GM18498 (cell line): ENCODE measurements around the gene MRC2.

ENCODE experiments used
- ATAC-seq: cut with Tn5 transposase; IDR thresholded peaks from one replicate; pipeline ENCODE4 v1.9.1; 2021; ENCODE audit warnings: mild to moderate bottlenecking, moderate library complexity; ENCODE audit not compliant: unreplicated experiment

Gene MRC2

DNA sequence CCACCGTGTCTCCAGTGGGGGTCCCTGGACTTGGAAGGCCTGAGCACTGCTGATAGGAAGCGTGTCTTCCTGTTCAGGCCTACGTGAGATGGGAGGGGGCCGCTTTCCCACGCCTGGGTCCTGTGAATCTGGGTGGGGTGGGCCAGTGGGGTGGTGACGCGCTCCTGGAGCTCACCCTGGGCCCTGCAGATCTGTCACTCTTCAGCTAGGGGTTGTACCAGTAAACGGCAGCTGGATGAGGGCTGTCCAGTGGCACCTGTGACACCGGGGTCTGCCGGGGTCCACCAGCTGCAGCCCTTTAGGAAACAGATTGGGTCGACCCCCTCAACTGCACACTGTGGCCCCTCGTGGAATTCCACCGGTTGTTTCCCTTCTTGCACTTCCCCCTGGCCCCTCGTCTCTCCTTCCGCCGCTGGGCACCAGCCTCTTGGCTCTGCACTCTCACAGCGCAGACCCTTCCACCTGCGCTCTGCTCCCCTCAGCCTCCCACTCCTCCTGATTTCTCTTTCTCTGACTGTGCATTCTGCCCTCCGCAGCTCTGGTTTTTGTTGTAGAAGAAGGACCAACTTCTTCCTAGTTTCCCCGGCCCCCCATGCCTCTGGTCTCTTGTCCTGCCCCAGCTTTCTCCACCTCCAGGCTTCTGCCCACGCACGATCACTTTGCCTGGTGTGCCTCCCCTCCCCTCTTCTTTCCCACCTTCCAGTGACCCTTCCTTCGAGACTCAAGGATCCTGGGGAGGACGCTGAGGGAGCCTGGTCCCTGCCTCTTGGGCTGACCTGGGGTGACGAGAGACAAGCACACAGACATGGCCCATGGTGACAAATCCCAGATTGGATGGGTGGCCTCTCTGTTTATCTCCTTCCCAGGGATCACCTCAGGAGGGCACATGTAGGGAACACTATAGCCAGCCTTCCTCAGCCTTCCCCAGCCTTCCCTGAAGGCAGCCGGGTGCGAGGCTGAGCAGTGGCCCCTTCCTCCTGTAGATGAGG, 4.8 kb downstream of the MRC2 start:
- ATAC-seq, result no peak

DNA sequence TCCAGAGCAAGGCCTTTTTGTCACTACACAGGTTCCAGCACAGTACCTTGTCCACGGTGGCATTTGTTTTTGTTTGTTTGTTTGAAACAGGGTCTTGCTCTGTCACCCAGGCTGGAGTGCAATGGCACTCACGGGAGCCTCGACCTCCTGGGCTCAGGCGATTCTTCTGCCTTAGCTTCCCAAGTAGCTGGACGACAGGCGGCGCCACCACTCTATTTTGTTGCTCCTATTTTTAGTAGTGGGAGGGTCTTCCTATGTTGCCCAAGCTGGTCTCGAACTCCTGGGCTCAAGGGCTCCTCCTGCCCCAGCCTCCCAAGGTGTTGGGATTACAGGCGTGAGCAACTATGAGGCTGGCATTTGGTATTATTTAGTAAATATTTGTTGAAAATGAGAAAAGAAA, 10.3 kb downstream of the MRC2 start:
- ATAC-seq, result no peak

GRCh38 chr17:62641153-62641552, 13.7 kb downstream of the MRC2 start:
- ATAC-seq, result no peak

DNA sequence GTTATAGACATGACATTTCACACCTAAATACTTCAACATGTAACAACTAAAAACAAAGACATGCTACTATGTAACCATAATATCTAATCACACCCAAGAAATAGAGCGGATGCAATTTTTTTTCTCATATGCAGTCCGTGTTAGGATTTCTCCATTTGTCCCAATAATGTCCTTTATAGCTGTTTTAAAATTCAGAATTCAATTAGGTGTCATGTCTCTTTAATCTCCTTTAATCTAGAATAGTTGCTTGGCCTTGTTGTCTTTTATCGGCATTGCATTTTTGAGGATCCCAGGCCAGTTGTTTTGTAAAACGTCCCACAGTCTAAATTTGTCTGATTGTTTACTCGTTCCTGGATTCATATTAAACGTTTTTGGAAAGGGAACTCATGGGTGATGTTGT, 14.5 kb downstream of the MRC2 start:
- no peak for ATAC-seq

DNA sequence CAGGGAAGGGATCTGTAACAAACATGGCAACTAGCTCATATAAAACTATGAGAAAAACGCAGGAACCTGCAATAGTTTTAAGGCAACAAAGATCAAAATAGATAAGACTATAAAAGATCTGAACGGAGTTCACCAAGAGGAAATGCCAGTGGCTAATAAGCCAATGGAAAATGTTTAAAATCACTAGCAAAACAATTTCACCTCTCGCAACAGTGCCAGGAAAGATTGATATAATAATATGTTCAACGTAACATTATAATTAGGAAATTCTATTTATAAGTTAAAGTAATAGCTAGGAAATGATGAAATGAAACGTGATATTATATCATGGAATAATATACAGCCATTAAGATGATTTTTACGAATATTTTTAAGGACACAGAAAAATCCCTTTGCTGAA, 16.0 kb downstream of the MRC2 start:
- ATAC-seq, result no peak

GRCh38 chr17:62644487-62645173, 17.2 kb downstream of the MRC2 start:
- no peak for ATAC-seq

GRCh38 chr17:62648251-62648955, 20.9 kb downstream of the MRC2 start:
- ATAC-seq, result no peak

DNA sequence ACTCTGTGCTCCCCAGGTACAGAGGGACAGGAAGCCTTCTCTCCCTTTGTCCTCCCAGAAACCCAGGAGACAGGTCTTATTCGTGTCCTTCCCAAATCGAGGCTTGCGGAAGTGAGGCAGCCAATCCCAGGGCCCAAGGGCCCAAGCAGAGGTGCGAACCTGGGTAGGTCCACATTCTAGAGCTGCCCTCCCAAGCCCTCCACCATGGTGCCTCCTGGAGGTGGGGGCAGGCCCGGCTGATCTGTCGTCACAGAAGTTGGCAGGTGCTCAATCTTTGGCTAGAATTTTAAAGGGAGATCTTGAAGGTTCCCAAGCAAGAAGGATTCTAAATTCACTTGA, 21.5 kb downstream of the MRC2 start:
- no peak for ATAC-seq

DNA sequence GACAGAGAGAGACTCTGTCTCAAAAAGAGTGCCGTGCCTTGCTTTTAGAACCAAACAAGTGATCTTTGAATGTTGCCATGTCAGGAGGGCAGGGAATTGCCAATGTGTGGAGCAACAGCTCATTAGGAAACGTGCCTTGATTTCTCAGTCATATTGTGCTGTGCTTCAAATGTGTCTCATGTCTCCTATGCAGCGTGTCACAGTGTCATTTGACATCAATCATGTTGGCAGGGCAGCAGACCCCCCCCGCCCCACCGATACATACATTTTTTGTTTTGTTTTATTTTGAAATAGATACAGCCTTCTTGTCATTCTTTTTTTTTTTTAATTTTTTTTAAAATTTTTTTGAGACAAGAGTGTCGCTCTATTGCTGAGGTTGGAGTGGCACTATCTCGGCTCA, 22.1 kb downstream of the MRC2 start:
- no peak for ATAC-seq

DNA sequence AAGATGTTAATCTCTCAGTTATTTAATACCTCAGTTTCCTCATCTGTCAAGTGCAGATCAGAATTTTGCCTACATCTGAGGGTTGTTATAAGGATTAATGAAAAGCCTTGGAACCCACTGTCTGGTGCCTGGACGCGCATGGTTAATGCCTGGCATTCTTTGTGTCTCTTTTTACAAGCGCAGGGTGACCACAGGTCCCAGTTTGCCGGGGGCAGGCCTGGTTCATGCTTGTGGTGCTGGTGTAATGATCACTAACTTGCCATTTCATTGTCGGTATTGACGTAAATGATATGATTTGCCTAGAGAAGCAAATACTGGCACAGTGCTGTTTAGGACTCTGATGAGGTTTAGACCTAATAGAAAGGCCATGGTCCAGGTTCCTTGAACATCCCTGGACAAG, 23.1 kb downstream of the MRC2 start:
- ATAC-seq, result no peak

GRCh38 chr17:62652251-62653001, 25.0 kb downstream of the MRC2 start:
- ATAC-seq, result no peak

- peak; percentile 79 for ATAC-seq
Observed at GRCh38 chr17:62653002-62653825, 25.7 kb downstream of the MRC2 start.

DNA sequence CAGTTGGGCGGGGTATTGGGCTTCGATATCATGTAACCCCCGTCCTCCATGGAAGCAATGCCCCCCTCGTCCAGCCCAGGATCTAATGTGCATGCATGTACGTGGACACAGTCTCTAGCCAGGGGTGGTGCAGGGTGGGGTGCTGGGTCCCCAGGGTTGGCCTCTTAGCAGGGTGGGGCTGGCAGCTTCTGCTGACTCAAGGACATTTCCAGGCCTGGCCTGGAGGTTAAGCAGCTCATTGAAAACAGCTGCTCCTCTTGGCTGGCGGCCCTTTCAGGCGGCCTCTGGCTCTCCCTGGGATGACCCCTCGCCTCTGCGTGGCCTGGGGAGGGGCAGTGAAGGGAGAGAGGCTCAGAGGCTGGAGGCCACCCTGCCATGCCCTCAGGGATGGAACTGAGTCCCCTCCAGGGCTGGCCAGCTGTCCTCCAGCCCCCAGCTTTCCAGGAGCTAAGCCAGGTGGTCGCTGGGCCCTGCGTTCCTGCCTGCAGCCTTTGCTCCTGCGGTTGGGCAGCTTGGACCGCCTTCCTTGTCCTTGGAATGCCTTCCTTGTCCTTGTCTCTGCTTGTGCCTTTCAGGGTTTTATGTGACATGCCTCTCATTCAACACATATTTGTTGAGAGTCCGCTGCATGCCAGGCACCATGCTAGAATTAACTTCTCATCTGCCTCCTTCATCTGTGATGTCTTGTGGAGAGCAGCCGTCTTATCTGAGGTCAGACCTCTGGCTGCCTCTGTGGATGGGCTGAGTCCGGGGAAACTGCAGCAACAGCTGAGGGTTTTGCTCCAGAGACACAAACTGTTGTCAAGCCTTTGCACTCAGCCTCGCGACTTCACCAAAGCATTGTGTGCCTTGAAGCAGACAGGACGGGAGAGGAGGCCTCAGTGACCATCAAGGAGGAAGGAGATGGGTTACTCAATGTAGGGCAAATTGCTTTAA, 26.6 kb downstream of the MRC2 start:
- ATAC-seq, result no peak

DNA sequence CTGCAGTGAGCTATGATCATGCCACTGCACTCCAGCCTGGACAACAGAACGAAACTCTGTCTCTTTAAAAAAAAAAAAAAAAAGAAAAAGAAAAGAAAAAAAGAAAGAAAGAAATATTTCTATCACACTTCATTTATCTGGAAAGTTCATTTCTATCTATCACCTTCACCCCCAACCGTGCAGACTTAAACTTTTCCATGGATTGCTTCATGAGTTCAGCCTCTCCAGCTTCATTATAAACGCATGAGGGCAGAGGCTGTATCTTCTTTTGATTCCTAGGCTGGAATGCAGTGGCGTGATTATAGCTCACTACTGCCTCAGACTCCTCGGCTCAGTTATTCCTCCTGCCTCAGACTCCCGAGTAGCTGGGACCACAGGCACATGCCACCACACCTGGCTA, 28.2 kb downstream of the MRC2 start:
- no peak for ATAC-seq

DNA sequence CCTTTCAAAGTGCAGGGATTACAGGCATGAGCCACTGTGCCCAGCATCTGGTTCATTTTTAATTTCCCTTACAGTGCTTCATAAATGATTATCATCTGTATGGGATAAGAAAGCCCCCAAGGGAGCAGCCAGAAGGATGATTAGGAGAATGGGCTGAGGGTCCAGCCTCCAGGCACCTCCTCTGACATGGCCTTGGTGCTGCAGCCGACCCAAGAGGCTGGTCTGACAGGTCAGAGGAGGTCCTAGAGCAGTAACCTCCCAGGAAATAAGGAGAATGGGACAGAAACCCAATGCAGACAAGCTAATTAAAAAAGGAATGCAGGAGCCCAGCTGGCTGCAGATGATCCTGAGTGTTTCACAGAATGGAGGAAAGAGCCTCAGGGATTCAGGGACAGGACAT, 29.0 kb downstream of the MRC2 start:
- ATAC-seq, result no peak

GRCh38 chr17:62657145-62657665, 29.7 kb downstream of the MRC2 start:
- ATAC-seq, result no peak

GRCh38 chr17:62657690-62658089, 30.2 kb downstream of the MRC2 start:
- no peak for ATAC-seq

- no peak for ATAC-seq
Observed at GRCh38 chr17:62658136-62658920, 30.9 kb downstream of the MRC2 start.
